Stimulated activated naive CD8-positive, alpha-beta T cell treated with anti-CD3 and anti-CD28 coated beads, Interleukin-15, Interleukin-2, amounts not matched to agents 100 U/mL and 50 U/mL, for 24 hours (primary cell): ENCODE measurements around the gene DHCR7.

Source experiments
- ATAC-seq: fragments of 150-1000 bp; cut with Tn5 transposase; one replicate; pipeline ENCODE4 v1.10.0; 2021
- DNase-seq: peaks from one replicate; pipeline ENCODE4 v3.0.0; 2021

The DHCR7 gene

DNA sequence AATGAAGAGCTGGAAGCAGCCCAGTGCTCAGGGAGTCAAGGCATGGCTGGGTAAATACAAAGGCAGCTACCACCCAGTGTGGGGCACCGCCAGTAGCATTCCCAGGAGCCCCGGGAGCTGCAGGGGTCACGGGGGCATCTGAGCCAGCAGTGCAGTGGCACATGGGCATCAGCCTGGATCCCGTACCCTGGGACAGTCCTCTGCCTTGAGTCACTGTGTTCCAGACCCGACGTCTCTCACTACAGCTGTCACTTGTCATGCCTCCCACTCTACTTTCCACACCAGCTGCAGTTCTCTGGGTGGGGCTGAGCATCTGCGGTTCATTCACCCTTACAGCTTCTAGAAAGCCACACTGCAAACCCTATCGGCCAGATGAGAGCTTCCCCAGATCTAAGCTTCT is 29.6 kb downstream of the DHCR7 start:
- peak; percentile 84 for ATAC-seq
- DNase-seq, result peak; percentile 12

DNA sequence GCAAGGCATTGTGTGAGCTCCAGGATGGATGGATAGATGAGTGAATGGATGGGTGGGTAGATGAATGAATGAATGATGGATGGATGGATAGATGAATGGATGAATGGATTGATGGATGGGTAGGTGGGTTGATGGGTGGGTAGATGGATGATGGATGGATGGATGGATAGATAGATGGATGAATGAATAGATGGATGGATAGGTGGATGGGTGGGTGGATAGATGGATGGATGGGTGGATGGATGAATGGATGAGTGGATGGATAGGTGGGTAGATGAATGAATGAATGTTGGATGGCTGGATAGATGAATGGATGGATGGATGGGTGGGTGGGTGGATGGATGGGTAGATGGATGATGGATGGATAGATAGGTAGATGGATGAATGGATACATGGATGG is 33.5 kb downstream of the DHCR7 start:
- DNase-seq, result no peak
- ATAC-seq, result no peak

DNA sequence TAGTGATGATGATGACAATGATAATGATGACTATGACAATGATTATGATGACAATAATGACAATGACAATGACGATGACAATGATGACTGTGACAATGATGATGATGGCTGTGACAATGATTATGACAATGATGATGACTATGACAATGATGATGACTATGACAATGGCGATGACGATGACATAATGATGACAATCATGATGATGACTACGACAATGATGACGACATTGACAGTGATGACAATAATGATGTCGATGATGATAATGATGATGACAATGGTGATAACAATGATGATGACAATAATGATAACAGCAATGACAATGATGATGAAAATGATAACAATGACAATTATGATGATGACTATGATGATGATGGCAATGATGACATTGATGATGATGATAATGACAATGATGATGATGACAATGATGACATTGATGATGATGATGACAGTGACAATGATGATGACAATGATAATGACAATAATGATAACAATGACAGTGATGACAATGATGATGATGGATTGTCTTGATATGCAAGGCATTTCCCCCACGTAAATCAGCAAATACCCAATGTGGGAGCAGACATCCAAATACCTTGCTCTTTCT is 37.7 kb downstream of the DHCR7 start:
- ATAC-seq (no peak), DNase-seq (no peak)

DNA sequence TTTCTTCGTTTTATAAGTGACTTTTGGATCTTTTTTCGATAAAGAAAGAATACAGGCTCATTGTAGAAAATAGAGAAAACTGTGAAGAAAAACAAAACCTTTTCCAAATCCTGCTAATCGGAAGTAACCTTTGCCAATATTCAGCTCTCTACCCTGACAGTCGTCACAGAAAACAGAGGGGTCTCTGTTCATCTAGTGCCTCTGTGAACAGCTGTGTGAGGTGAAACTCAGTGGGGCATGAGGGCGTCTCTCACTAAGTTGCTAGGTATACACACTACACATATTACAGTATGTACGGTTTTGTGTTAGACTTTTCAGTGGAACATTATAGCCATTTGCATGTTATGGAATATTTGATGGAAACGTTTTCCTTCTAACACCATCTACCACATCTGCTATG is 39.4 kb downstream of the DHCR7 start:
- ATAC-seq (no peak), DNase-seq (no peak)

DNA sequence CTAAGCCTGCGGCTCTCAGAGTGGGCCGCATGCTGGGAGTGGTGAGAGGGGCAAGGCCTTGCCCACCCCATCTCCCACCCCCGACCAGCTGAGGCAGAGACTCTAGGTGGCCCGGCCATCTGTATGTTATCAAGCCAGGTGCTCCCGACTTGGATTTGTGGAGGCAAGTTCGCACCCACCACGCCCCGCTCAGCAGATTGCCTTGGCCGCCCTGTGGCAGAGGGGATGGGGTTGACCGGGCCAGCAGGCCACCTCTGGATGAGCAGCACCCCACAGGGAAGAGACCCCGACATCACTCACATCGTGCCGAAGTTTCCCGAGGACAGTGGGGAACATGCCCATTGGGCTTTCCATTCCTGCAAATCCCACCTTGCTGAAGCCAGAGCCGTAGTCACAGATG is 40.8 kb downstream of the DHCR7 start:
- ATAC-seq, result no peak
- DNase-seq, result no peak

DNA sequence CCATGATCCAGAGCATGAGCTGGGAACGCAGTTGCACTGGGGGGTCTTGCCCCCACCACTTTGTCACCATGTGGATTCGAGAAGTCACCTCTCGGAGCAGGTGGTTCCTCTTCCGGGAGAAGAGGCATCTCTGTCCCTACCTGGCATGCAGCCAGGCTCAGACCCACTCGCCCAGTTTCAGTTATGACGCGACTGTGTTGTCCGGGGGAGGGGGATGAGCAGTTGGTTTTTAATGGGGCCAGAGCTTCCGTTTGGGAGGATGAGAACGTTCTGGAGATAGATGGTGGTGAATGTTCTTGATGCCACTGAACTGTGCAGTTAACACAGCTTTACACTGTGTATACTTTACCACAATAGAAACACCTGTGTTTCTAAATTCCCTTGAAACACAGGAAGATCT is 41.5 kb downstream of the DHCR7 start:
- no peak for DNase-seq
- no peak for ATAC-seq

DNA sequence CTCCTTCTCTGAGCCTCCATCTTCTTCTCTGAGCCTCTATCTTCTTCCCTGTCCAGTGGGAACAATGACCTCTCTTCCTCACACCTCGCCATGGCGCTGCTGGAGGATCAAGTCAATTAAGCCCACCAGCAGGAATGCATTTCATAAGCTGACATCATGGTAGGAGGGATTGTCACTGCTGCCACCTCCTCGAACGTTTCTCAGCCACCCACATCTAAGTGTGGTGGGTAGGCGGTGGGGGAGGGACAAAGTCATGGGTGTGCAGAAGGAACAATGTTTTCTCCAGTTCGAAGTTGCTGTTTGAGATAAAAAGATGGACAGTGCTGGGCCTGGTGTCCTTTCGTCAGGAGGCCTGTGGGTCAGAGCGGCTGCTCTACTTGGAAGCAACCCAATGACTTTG is 44.0 kb downstream of the DHCR7 start:
- DNase-seq, result no peak
- ATAC-seq, result no peak

DNA sequence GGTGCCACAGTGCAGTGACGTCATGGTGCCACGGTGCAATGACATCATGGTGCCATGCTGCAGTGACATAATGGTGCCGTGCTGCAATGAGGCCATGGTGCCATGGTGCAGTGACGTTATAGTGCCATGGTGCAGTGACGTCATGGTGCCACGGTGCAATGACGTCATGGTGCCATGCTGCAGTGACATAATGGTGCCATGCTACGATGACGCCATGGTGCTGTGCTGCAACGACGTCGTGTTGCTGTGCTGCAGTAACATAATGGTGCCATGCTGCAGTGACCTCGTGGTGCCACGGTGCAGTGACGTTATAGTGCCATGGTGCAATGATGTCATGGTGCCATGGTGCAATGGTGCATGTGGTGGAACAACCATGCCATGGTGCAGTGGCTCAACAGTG is 45.3 kb downstream of the DHCR7 start:
- DNase-seq, result no peak
- ATAC-seq, result no peak

DNA sequence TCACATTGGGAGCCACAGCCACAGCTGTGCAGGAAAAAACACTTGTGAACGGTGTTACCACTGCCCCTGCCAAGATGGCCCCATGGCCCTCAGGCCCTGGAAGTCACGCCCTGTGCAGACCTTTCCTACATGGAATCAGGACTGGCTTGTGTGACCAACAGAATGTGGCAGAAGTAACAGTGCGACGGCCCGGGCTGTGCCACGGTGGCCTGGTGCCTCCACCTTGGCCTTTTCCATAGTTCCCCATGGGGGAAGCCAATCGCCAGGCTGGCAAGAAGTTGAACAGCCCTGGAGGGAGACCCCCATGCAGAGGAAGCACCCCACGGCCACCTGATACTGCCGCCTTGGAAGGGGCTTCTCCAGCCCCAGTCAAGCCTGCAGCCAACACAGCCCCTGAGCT is 48.0 kb downstream of the DHCR7 start:
- ATAC-seq (no peak), DNase-seq (no peak)

DNA sequence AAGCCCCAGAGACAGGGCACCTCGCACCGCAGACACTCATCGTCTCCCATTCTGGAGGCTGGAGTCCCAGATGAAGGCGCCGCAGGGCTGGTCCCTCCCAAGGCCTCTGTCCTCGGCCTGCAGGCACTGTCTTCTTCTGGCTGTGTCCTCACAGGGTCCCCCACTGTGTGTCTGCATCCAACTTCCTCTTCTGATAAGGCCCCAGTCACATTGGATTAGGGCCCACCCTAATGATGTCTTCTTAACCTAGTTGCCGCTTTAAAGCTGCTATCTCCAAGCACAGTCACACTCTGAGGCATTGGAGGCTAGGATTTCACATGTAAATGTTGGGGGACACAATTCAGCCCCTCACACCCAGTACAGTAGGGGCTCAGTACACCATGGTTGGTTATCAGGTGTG is 48.9 kb downstream of the DHCR7 start:
- DNase-seq (no peak), ATAC-seq (no peak)

DNA sequence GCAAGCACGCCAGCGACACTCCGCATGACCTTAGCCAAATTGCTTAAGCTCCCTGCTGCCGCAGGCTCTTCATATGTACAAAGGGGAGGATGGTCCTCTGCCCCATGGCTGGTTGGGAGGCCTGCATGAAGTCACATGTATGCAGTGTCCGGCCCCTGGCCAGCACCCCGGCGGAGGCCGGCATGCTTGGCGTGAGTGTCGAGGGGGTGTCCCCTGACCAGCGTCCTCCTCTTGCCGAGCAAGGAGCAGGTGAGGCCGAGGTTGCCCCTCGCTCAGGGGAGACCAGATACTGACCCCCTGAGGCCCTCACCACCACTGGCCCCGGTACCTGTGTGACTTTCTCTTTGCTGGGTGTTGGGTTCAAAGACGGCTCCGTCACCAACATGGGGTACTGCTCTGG is 50.2 kb downstream of the DHCR7 start:
- ATAC-seq (no peak), DNase-seq (no peak)

DNA sequence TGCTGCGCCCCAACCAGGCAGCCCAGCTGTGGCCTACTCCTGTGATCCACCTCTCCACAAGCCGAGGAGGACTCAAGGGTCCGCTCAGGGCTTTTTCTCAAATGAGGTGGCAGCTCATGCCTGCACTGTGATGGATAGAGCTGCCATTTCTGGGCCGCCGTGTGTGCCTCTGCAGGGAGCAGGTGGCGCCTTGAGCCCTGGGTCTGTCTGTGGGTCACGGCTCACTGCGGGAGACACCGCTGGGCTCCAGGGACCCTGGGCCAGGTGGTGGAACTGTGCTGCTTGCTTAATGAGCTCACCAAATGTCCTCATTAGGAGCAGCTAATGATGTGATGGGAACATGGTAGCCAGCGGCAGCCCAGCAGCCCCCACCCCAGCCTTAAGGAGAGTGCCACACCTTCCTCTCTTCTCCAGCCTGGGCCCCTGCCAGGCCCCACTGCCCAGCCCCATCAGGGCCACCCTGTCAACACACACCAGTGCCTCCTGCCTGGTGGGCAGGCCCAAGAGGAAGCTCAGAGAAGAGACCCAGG is 50.8 kb downstream of the DHCR7 start:
- no peak for DNase-seq
- no peak for ATAC-seq

DNA sequence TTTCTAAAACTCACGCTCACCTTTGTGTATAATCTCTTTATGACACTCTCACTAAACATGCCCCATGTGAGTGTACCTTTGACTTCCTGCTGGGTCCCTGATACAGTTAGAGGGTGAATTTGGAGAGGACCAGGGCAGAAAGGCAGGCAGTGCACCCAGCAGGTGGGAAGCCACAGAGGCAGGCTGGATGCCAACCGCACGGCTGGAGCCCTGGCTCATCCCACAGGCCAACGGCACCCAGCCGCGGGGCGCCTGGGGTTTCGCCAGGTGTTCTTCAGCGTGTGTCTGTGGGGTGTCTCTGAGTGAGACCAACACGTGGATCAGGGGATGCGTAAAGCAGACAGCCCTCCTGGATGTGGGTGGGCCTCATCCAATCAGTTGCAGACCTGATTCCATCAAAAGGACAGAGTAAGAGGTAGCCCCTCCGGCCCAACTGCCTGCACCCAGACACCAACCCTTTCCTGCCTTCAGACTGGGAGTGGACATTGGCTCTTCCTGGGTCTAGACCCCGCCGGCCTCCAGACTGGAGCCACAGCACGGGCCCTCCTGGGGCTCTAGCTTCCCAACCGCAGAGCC is 51.6 kb downstream of the DHCR7 start:
- ATAC-seq (no peak), DNase-seq (no peak)

DNA sequence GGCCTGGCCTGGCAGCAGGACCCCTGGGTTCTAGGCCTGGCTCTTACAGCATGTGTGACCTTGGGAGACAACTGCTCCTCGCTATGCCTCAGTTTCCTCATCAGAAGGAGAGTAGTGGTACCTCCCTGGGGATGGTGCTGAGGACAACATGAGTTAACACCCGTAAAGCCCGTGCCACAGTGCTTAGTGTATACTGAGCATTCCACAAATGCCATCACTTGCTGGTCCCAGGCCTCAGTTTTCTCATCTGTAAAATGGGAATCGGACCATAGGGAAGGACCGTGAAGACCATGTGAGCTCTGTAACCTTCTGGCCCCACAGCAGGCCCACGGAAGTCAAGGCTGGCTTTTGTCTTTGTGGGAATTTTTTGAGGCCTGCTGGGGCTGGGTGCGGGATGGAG is 52.4 kb downstream of the DHCR7 start:
- DNase-seq (no peak), ATAC-seq (no peak)

DNA sequence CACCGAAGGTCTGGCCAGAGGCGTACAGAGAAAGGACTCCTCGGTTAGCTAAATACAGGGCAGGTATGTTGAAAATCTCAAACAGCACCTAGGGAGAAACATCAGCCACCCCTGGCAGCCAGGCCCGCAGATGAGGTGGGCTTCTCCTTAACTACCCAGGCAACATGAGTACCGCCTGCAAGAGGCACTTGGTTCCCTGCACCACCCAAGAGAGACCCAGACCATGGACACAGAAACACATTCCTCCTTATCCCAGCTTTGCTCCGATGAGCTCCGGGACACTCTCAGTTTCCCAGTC is 53.0 kb downstream of the DHCR7 start:
- ATAC-seq (no peak), DNase-seq (no peak)

DNA sequence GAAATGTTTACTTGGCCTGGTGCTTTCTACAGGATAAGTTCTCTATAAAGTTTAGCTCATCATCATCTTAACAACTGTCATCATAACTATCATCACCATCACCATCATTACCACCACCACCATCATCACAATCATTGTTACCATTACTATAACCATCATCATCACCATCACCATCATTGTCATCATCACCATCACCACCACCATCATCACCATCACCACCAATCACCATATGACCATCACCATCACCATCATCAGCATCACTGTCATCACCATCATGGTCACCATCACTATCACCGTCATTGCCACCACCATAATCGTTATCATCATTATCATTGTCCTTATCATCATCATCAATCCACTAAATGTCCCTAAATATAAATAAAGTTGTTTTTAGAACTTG is 54.9 kb downstream of the DHCR7 start:
- no peak for ATAC-seq

DNA sequence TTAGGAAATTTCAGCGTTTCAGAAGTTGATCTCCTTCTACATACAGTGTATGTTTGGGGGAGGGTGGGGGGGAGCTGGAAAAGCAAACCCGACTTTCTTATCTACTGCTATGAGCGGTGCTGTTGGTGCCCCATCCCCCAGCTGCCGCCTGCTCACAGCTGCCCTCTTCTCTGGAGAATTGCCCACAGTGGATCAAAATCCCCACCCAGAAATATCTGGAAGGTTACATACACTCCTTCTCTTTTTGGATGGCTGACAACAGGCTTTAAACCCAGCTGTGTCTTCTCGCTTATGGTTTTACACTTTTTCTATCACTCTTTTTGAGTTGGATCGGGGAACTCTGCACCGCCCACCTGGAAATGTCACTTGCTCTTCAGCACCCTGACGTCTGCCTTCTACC is 56.4 kb downstream of the DHCR7 start:
- DNase-seq (no peak), ATAC-seq (no peak)

More for the DNA sequence above, 54.9 kb downstream of the DHCR7 start:
- no peak for DNase-seq

DNA sequence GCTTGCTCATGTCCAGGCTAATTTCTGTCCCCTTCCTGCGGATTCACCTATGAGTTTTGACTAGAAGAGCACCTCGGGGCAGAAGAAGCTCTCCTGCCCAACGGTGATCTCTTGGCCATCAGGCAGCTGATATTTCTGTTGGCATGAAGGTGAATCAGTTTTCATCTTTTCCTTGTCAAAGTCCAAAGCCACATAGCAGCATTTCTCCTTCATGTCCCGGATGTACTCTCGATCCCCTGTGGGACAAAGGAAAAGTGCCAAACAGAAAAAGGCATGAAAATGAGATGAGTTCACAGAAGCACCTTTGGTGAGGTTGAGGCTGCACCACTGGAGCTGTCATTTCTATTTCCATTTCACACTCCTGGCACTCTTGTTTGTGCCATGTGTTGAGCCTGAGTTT is 56.8 kb downstream of the DHCR7 start:
- DNase-seq (no peak), ATAC-seq (no peak)

DNA sequence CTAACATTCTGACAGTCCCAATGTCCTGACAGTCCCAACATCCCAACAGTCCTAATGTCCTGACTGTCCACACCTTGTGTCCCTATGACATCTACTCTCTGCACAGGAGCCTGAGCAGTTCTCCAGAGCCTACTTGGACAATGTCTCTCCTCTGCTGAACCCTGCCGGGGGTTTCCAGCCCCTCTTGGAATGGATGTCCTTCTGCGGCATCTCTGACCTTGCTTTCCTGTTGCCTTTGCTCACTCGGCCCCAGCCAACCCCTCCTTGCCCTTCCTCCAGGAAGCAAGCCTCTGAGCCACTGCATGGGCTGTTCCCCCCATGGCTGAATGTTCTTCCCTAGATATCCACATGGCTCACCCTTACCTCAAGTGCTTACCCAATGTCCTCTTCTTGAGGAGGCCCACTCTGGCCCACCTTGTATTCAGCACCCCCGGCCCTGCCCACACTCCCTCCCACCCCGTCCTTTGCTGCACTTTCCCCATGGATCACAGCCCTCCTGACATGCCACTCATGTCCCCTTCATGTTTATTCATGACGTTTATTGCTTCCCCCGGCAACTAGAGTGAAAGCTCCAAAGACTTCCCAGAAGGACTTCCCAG is 59.5 kb downstream of the DHCR7 start:
- DNase-seq, result no peak

DNA sequence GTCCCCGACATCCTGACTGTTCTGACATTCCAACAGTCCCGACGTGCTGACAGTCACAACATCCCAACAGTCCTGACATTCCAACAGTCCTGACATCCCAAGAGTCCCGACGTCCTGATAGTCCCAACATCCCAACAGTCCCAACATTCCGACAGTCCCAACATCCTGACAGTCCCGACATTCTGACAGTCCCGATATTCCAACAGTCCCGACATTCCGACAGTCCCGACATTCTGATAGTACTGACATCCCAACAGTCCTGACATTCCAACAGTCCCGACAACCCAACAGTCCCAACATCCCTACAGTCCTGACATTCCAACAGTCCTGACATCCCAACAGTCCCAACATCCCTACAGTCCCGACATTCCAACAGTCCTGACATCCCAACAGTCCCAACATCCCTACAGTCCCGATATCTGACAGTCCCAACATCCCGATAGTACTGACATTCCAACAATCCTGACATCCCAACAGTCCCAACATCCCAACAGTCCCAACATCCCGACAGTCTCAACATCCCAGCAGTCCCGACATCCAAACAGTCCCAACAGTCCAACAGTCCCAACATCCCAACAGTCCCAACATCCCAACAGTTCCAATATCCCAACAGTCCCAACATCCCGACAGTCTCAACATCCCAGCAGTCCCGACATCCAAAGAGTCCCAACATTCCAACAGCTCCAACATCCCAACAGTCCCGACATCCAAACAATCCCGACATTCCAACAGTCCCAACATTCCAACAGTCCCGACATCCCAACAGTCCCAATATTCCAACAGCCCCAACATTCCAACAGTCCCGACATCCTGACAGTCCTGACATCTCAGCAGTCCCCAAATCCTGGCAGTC is 60.2 kb downstream of the DHCR7 start:
- ATAC-seq (no peak), DNase-seq (no peak)

More for the DNA sequence above, 59.5 kb downstream of the DHCR7 start:
- ATAC-seq, result no peak

DNA sequence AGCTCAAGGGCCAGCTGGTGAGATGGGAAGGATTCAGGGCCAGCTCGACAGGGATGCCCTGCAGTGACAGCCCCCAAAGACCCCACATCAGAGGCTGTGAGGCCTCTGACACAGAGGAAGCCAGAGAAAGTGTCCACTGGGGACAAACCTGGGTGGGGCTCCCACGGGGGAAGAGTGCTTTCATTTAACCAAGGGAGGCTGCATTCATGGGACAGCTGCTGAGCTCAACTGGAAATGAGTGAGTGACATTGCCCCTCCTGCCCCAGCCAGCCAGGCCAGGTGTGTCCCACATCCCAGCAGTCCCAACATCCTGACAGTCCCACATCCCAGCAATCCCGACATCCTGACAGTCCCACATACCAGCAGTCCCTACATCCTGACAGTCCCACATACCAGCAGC is 61.0 kb downstream of the DHCR7 start:
- ATAC-seq (no peak), DNase-seq (no peak)

DNA sequence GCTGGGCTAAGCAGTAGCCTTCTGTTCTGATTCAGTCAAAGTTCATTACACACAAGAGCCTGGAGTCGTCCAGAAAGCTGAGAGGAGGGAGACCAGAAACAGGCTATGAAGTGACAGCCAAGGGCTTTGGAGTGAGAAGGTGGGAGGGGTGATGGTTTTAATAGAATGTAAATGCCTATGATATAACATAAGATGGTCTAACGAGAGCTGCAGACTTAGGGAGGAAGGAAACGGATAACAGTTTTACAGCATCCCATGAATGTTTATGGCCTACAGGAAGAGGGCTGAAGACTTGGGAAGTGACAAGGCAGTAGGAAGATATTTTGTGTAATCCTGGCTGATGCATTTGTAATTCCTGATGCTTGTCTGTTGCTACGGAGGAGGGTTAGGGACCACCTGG is 62.0 kb downstream of the DHCR7 start:
- no peak for DNase-seq
- no peak for ATAC-seq

DNA sequence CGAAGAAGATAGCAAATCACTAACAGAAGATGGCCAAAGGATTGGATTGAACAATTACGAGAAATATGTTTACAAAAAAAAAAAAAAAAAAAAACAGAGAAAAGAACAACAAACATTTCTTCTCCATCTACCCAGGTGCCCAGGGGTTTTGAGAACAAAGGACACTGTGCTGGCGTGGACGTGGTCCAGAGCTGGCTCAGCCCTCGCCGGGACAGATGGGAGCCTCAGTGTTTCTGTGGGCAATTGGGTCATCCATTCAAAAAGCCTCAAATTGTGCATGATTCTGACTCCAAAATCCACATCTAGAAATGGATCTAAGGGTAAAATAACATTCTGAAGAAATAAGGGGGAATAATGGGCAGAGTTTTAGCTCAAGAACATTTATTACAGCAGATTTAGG is 63.1 kb downstream of the DHCR7 start:
- ATAC-seq (no peak), DNase-seq (no peak)
